ENCODE measurements around the gene TMEM163.
A peak's percentile ranks its signal among the peaks of the same experiment; 100 is the strongest.
"Not testable (repeated sequence)": the region's sequence is repeated elsewhere in the genome, so short reads cannot be mapped to it uniquely, and the experiment has no call there.

TMEM163 gene

GRCh38 chr2:134660626-134661402 is 58.0 kb downstream of the TMEM163 start:
- no peak for DNase-seq

- no peak for DNase-seq
Observed at GRCh38 chr2:134659724-134660123, 59.1 kb downstream of the TMEM163 start.

GRCh38 chr2:134657650-134658250 is 61.0 kb downstream of the TMEM163 start:
- peak in 1 of 2 donors; percentile 28 for DNase-seq

GRCh38 chr2:134656391-134656790 is 62.4 kb downstream of the TMEM163 start:
- not testable (repeated sequence) for DNase-seq

- no peak for DNase-seq
Observed at GRCh38 chr2:134648586-134648985, 70.2 kb downstream of the TMEM163 start.

GRCh38 chr2:134647607-134648256 is 71.1 kb downstream of the TMEM163 start:
- DNase-seq: no peak

GRCh38 chr2:134642938-134643337 is 75.9 kb downstream of the TMEM163 start:
- DNase-seq: no peak

- DNase-seq: no peak
Observed at GRCh38 chr2:134640494-134640893, 78.3 kb downstream of the TMEM163 start.

- DNase-seq: no peak
Observed at GRCh38 chr2:134639265-134639664, 79.5 kb downstream of the TMEM163 start.

GRCh38 chr2:134636714-134637113 is 82.1 kb downstream of the TMEM163 start:
- DNase-seq: no peak

- DNase-seq: no peak
Observed at GRCh38 chr2:134634054-134634753, 84.6 kb downstream of the TMEM163 start.

GRCh38 chr2:134630504-134631159 is 88.2 kb downstream of the TMEM163 start:
- no peak for DNase-seq

- no peak for DNase-seq
Observed at GRCh38 chr2:134628453-134628852, 90.3 kb downstream of the TMEM163 start.

GRCh38 chr2:134626781-134627180 is 92.0 kb downstream of the TMEM163 start:
- DNase-seq: no peak

- no peak for DNase-seq
Observed at GRCh38 chr2:134625311-134625710, 93.5 kb downstream of the TMEM163 start.

- peak; percentile 38 to 52 for DNase-seq
Observed at GRCh38 chr2:134623796-134624195, 95.0 kb downstream of the TMEM163 start.

GRCh38 chr2:134623046-134623445 is 95.8 kb downstream of the TMEM163 start:
- no peak for DNase-seq

- no peak for DNase-seq
Observed at GRCh38 chr2:134621939-134622705, 96.7 kb downstream of the TMEM163 start.

GRCh38 chr2:134619250-134619649 is 99.5 kb downstream of the TMEM163 start:
- no peak for DNase-seq

GRCh38 chr2:134615480-134615879 is 103.3 kb downstream of the TMEM163 start:
- DNase-seq: not testable (repeated sequence)

GRCh38 chr2:134611316-134611715 is 107.5 kb downstream of the TMEM163 start:
- DNase-seq: no peak

- no peak for DNase-seq
Observed at GRCh38 chr2:134610871-134611270, 107.9 kb downstream of the TMEM163 start.
